ENCODE results near the gene CASKIN2. TPM values are rescaled to one million over a fixed set of nuclear protein-coding genes. Genes with fewer than 3 reads are reported as not detected.

The CASKIN2 gene
- total RNA-seq, 1 donor = 9.5 TPM

DNA sequence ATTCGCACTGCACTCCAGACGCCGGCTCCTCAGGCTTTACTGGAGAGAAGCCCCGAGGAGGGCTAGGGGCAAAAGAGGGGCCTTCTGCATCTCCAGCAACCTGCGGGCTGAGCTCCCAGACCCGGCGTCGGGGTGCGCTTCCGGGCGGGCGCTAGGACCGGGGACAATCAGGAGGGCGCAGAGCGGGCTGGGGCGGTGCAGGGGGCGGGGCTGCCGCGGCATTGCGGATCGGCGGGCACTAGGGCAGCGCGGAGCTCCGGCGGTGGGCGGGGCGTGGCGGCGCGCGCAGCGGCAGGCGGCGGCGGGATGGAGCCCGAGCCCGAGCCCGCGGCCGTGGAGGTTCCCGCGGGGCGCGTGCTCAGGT is 900 bp upstream of the CASKIN2 start, which contains the start of gene TSEN54:
Gene TSEN54, plus strand, starts transcription at position 274 of the 364 bp plus-strand sequence. Its CDS starts 33 bp downstream, at position 307.
- peak within 1 kb of the TSS; percentile 82 for H3K4me3 ChIP-seq (ENCODE audit: low read depth, low read length)
- peak; percentile 86 for DNase-seq (ENCODE audit: low read depth)
- TF ChIP-seq, protein P1, sequence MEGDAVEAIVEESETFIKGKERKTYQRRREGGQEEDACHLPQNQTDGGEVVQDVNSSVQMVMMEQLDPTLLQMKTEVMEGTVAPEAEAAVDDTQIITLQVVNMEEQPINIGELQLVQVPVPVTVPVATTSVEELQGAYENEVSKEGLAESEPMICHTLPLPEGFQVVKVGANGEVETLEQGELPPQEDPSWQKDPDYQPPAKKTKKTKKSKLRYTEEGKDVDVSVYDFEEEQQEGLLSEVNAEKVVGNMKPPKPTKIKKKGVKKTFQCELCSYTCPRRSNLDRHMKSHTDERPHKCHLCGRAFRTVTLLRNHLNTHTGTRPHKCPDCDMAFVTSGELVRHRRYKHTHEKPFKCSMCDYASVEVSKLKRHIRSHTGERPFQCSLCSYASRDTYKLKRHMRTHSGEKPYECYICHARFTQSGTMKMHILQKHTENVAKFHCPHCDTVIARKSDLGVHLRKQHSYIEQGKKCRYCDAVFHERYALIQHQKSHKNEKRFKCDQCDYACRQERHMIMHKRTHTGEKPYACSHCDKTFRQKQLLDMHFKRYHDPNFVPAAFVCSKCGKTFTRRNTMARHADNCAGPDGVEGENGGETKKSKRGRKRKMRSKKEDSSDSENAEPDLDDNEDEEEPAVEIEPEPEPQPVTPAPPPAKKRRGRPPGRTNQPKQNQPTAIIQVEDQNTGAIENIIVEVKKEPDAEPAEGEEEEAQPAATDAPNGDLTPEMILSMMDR (IDR thresholded peaks at IDR 0.05; ENCODE audit: insufficient read depth, low read depth, low read length) = no peak

DNA sequence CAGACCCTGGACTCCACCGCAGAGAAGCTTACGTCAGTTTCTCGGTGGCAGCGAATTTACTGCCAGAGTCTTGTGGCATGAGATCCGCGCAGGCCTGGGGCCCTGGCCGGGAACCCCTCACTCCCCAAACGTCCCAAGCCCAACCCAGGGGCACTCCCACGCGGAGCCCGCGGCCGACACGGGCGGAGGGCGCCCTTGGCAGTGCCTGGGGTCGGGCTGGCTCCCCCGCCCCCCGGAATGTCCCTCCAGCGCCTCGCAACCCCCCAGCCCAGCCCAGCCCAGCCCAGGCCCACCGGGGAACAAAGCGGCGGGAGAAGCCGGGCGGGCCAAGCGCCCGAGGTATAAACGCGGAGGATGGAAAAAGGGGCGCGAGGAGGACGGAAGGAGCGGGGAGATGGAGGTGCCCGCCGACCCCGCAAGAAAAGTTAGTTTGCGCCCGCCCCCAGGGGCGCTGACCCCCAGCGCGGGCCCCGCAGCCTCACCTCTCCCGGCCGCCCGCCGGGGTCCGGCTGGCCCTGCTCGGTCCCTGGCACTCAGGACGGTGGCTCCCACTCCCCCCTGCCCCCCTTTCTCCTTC is 330 bp downstream of the CASKIN2 start:
- DNase-seq (ENCODE audit: low read depth) = peak; percentile 23
- H3K4me3 ChIP-seq (ENCODE audit: low read depth, low read length) = peak overlapping the region; percentile 82
- TF ChIP-seq, protein P1 (IDR thresholded peaks at IDR 0.05; ENCODE audit: insufficient read depth, low read depth, low read length) = no peak

DNA sequence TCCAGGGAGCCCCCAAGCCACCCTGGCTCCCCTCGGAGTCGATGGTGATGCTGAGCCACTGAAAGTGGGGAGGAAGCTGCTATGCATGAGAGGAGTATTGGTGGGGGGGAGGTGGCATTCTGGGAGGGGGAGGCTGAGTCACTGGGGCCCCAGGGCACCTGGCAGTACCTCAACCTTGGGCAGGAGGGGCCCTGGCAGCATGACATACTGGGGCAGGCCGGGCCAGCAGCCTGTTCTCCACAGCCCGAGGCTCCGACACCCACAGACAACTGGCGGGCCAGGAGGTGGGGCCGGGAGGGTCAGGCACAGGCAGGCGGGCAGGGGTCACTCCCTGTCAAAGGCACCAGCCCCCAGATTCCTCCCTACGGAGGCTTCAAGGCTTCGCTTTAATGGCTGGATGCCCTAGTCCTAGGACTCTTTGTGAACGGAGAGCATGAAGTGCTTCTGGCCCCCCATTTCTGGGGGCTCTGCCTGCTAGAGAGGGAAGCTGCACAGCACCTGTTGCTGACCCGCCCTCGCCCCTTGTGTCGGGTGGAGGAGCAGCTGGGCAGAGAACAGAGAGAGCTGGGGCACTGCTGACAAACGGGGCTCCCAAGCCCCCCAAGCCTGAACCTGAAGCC is 928 bp downstream of the CASKIN2 start:
- DNase-seq (ENCODE audit: low read depth) = no peak
- TF ChIP-seq, protein P1 (IDR thresholded peaks at IDR 0.05; ENCODE audit: insufficient read depth, low read depth, low read length) = no peak

DNA sequence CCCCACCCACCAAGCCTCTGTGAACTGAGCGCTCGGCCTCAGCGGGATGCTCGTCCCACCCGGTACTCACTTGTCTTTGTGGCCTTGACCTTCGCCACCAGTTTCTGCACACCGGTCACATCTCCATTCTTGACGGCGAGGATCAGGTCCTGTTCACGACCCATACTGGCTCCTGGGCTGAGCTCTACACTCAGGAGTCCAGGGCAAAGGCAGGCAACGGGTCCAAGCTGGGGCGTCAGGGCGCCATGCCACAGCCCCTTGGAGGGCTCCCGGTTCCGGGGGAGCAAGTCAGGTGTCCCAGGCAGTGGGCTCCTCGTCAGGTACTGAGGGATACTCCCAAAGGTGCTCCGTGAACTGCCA is 1.7 kb downstream of the CASKIN2 start:
- no peak overlapping the region for H3K4me3 ChIP-seq (ENCODE audit: low read depth, low read length)
- no peak for DNase-seq (ENCODE audit: low read depth)
- TF ChIP-seq, protein P1 (IDR thresholded peaks at IDR 0.05; ENCODE audit: insufficient read depth, low read depth, low read length) = no peak

More for the DNA sequence above, 928 bp downstream of the CASKIN2 start:
- H3K4me3 ChIP-seq (ENCODE audit: low read depth, low read length) = peak overlapping the region; percentile 82

DNA sequence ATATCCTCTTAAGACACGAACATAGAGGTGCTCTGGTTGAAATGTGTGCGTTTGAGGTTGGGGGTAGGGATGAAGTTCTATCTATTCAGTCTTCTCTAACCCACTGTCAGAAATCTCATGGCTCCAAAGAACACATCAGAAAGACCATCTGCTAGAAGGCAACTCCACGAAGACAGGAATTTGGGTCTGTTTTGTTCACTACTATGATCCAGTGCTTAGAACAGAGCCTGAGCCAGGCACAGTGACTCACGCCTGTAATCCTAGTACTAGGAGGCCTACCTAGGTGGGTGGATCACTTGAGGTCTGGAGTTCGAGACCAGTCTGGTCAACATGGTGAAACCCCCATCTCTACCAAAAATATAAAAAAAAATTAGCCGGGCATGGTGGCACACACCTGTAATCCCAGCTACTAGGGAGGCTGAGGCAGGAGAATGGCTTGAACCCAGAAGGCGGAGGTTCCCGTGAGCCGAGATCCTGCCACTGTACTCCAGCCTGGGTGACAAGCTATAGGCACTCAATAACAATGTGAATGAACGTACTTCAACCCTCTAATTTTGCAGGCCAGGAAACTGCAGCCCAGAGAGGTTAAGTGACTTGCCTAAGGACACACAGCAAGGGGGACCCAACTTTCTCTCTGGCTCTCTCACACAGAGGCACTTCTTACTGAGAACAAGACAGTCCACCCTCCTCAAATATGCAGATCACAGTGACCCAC is 2.3 kb downstream of the CASKIN2 start:
- H3K4me3 ChIP-seq (ENCODE audit: low read depth, low read length) = no peak overlapping the region
- TF ChIP-seq, protein P1 (IDR thresholded peaks at IDR 0.05; ENCODE audit: insufficient read depth, low read depth, low read length) = no peak
- DNase-seq (ENCODE audit: low read depth) = no peak

DNA sequence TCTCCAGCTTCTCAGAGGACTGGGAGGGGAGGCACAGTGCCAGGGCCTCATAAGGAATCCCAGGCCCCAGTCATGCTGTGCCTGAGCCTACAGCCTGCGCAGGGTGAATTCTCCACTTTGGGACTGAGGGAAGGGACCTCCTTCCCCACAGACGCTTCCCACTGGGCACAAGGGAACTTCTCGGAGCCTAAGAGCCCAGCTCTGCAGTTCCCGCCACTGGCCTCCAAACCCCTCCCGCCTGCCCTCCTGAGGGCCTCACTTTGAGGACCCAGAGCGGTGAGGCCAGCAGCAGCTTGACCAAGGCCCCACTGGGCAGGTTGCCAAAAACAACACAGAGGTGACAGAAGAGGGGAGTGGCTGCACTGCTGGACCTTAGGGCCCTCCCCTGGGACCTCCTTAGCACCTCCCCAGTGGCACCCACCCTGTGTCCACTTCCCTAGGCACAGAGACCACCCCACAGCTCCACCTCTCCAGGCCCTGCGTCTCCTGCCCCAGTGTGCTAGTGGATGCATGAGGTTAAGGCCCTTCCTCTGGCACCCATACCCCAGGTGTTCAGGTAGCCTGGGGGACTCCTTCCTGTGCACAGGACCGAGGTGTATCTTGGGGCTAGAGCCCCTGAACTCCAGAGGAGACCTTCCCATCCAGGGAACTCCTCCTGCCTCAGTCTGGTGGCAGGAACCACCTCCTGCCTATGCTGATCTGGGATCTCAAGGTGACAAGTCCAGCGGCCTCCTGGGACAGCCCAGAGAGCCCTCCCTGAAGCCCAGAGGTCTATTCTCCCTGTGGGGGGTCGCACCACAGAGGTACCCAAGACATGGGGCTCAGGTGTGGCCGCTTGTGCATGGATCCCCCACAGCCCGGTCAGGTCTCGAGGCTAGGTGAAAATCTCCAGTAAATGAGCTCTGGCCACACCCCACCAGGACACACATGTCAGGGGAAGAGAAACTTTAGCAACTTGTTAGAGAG is 3.4 kb downstream of the CASKIN2 start:
- H3K4me3 ChIP-seq (ENCODE audit: low read depth, low read length) = no peak overlapping the region
- no peak for DNase-seq (ENCODE audit: low read depth)
- TF ChIP-seq, protein P1 (IDR thresholded peaks at IDR 0.05; ENCODE audit: insufficient read depth, low read depth, low read length) = no peak
